Measurements from ENCODE around the gene PHACTR1. TPM values are rescaled to one million over a fixed set of nuclear protein-coding genes. Genes with fewer than 3 reads are reported as not detected.

PHACTR1 gene
- total RNA-seq, 1 experiment from 2014 or later = 0.21 TPM

DNA sequence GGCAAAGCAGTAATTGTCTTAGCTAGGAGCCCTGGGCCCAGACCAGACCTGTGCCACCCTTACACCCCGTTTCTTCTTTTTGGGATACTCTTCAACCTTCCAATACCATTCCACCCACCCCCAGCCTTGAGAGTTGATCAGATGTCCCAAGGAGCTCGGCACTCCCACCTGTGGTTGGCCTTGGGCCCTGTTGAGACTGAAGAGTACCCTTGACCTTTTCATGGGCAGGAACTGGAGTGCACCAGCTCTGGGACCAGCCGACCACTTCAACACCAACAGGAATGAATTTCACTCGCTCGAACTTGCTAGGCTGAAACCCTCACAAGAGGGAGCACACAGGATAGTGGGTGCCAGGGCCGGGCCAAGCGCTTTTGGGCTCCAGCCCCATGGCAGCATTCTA, 273.6 kb downstream of the PHACTR1 start:
- Mint-ChIP-seq H3K27ac (ENCODE audit: unreplicated experiment) (no peak overlapping the region), H3K4me1 (ENCODE audit: low read depth, unreplicated experiment) (no peaks in the 10 kb centered on the region), H3K36me3 (ENCODE audit: insufficient read depth, unreplicated experiment) (no peaks in the 10 kb centered on the region), H3K4me3 (ENCODE audit: low read depth, unreplicated experiment) (no peak overlapping the region), H3K27me3 (ENCODE audit: unreplicated experiment) (peaks cover 81% of the 10 kb centered on the region), H3K9me3 (ENCODE audit: low read depth, unreplicated experiment) (no peaks in the 10 kb centered on the region)
- BruUV-seq (replicated peaks) = no TSS peak
- CTCF ChIA-PET = interaction anchor here (0.6 kb wide), 1 partner anchor 31 kb away, joined by 4 read pairs; no protein-coding TSS in a partner anchor
- intact Hi-C loops (cut with micrococcal nuclease; ENCODE audit: unreplicated experiment) = no loop called here
- DNase-seq = no peak
- TF ChIP-seq, protein P1, sequence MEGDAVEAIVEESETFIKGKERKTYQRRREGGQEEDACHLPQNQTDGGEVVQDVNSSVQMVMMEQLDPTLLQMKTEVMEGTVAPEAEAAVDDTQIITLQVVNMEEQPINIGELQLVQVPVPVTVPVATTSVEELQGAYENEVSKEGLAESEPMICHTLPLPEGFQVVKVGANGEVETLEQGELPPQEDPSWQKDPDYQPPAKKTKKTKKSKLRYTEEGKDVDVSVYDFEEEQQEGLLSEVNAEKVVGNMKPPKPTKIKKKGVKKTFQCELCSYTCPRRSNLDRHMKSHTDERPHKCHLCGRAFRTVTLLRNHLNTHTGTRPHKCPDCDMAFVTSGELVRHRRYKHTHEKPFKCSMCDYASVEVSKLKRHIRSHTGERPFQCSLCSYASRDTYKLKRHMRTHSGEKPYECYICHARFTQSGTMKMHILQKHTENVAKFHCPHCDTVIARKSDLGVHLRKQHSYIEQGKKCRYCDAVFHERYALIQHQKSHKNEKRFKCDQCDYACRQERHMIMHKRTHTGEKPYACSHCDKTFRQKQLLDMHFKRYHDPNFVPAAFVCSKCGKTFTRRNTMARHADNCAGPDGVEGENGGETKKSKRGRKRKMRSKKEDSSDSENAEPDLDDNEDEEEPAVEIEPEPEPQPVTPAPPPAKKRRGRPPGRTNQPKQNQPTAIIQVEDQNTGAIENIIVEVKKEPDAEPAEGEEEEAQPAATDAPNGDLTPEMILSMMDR (IDR thresholded peaks at IDR 0.05; ENCODE audit: unreplicated experiment) = no peak

DNA sequence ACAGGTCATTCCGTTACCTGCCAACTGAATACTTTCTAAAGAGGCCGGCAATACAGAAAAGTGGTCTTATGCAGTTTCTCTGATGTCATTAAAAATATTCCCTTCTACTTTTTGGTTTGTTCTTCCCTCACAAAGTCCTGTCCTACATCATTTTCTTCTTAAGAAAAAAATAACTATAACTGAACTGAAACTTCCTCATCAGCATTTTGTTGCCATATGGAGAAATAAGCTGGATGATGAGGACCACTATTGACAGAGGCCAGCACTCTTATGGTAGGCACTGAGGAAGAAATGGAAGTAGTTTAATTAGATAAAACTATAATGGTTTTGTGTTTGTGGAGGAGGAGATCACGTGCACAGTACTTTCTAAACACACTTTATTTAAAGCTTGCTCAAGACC, 274.9 kb downstream of the PHACTR1 start:
- Mint-ChIP-seq H3K4me1 (ENCODE audit: low read depth, unreplicated experiment) (no peaks in the 10 kb centered on the region), H3K27ac (ENCODE audit: unreplicated experiment) (no peak overlapping the region), H3K4me3 (ENCODE audit: low read depth, unreplicated experiment) (no peak overlapping the region), H3K36me3 (ENCODE audit: insufficient read depth, unreplicated experiment) (no peaks in the 10 kb centered on the region), H3K9me3 (ENCODE audit: low read depth, unreplicated experiment) (no peaks in the 10 kb centered on the region), H3K27me3 (ENCODE audit: unreplicated experiment) (peaks cover 75% of the 10 kb centered on the region)
- BruUV-seq (replicated peaks) = no TSS peak
- intact Hi-C loops (cut with micrococcal nuclease; ENCODE audit: unreplicated experiment) = no loop called here
- CTCF ChIA-PET = no interaction called here
- no peak for DNase-seq
- TF ChIP-seq, protein P1 (IDR thresholded peaks at IDR 0.05; ENCODE audit: unreplicated experiment) = no peak

DNA sequence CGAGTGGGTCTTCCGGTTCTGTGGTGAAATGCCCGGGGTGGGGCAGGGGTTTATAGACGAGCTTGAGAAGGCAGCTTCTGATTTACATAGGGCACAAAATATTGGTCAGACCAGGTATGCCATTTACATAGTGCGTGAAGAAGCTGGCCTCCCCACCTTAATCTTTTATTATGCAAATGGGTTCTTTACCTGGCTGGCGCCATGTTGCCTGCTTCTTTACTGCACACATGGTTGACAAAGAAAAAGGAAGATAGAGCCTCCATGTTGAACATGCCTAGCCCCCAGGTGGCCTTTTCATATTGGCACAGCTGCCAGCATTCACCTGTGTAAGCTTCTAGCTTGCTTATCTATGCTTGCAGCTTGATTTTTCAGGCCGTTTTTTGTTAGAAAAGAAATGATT, 276.2 kb downstream of the PHACTR1 start:
- Mint-ChIP-seq H3K9me3 (ENCODE audit: low read depth, unreplicated experiment) (no peaks in the 10 kb centered on the region), H3K27ac (ENCODE audit: unreplicated experiment) (no peak overlapping the region), H3K27me3 (ENCODE audit: unreplicated experiment) (peaks cover 61% of the 10 kb centered on the region), H3K4me1 (ENCODE audit: low read depth, unreplicated experiment) (no peaks in the 10 kb centered on the region), H3K4me3 (ENCODE audit: low read depth, unreplicated experiment) (no peak overlapping the region), H3K36me3 (ENCODE audit: insufficient read depth, unreplicated experiment) (no peaks in the 10 kb centered on the region)
- intact Hi-C loops (cut with micrococcal nuclease; ENCODE audit: unreplicated experiment) = no loop called here
- no TSS peak for BruUV-seq (replicated peaks)
- no peak for DNase-seq
- TF ChIP-seq, protein P1 (IDR thresholded peaks at IDR 0.05; ENCODE audit: unreplicated experiment) = no peak
- CTCF ChIA-PET = no interaction called here

DNA sequence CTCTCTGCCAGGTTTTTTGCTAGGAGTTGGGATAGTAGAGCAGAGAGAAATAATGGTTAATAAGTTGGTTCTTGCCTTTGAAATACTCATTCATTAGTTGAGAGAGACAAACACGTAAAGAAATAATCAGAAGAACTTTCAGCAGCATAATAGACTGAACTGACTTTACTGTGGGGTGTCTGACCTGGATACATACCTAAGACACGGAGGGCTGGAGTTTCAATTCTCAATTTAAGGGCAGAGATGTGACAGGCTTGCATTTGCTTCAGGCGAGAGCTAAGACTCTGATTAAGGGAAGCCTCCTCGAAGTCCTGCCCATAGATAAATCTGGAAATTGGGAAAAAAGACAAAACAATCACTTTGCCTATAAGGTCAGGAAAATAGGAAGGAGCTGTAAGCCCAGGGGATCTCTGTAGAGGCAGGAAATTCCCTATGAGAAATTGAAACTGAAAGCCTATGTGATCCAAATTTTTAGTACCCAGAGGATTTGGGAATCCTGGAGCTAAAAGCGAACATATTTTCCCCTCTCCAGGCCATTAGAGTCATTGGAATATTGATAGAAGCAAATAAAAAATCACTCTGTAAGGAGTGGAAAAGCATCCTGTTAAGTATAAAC, 276.8 kb downstream of the PHACTR1 start:
- Mint-ChIP-seq H3K36me3 (ENCODE audit: insufficient read depth, unreplicated experiment) (no peaks in the 10 kb centered on the region), H3K4me1 (ENCODE audit: low read depth, unreplicated experiment) (no peaks in the 10 kb centered on the region), H3K27ac (ENCODE audit: unreplicated experiment) (no peak overlapping the region), H3K27me3 (ENCODE audit: unreplicated experiment) (peaks cover 56% of the 10 kb centered on the region), H3K9me3 (ENCODE audit: low read depth, unreplicated experiment) (no peaks in the 10 kb centered on the region), H3K4me3 (ENCODE audit: low read depth, unreplicated experiment) (no peak overlapping the region)
- CTCF ChIA-PET = no interaction called here
- BruUV-seq (replicated peaks) = no TSS peak
- no peak for DNase-seq
- intact Hi-C loops (cut with micrococcal nuclease; ENCODE audit: unreplicated experiment) = no loop called here
- TF ChIP-seq, protein P1 (IDR thresholded peaks at IDR 0.05; ENCODE audit: unreplicated experiment) = no peak

All from Calu3 (cell line).